NT2/D1 (cell line): ENCODE results near the gene CORIN.

Experiments
- YY1 ChIP-seq: IDR thresholded peaks from 2 replicates; pipeline ENCODE4 v1.6.1; 2011; ENCODE audit not compliant: insufficient read length, insufficient read depth
- ZNF274 ChIP-seq: IDR thresholded peaks from 2 replicates; pipeline ENCODE4 v1.6.1; 2011; ENCODE audit warnings: mild to moderate bottlenecking, low read depth, low read length

- TF ChIP-seq ZNF274 (no peak), YY1 (no peak)
Observed at GRCh38 chr4:47852136-47852535, 14.3 kb upstream of the CORIN start.
